GM06990 (cell line): ENCODE data around the gene CHST9.

Source experiments
- DNase-seq: peaks from one replicate; pipeline ENCODE4 v3.0.0-alpha.2; 2011; ENCODE audit not compliant: insufficient read length; ENCODE audit errors: extremely low read depth
- H3K27me3 ChIP-seq: replicated peaks from 2 replicates; pipeline ENCODE4 v1.6.0; 2011; ENCODE audit warnings: low read length; ENCODE audit not compliant: control insufficient read depth, insufficient read depth
- H3K36me3 ChIP-seq: 2 replicates; pipeline ENCODE4 v1.5.1; 2011; ENCODE audit warnings: low read length; ENCODE audit not compliant: control insufficient read depth, insufficient read depth
- H3K4me3 ChIP-seq: replicated peaks from 2 replicates; pipeline ENCODE4 v1.5.1; 2011; ENCODE audit warnings: low read depth, mild to moderate bottlenecking, control low read depth, low read length
- CTCF ChIP-seq: IDR thresholded peaks from 2 replicates; pipeline ENCODE4 v1.5.1; 2011; ENCODE audit warnings: low read length, control low read depth, mild to moderate bottlenecking, inconsistent platforms; ENCODE audit not compliant: insufficient read depth, poor library complexity, severe bottlenecking

CHST9 gene

GRCh38 chr18:27064673-27065072, 120.4 kb downstream of the CHST9 start:
- no peaks in the 10 kb centered on the region for H3K27me3 ChIP-seq
- TF ChIP-seq CTCF = no peak
- no peak overlapping the region for H3K4me3 ChIP-seq
- DNase-seq = no peak
- H3K36me3 ChIP-seq = no peaks in the 10 kb centered on the region

- H3K4me3 ChIP-seq = no peak overlapping the region
- DNase-seq = no peak
- TF ChIP-seq CTCF = no peak
- H3K36me3 ChIP-seq = no peaks in the 10 kb centered on the region
- no peaks in the 10 kb centered on the region for H3K27me3 ChIP-seq
Observed at GRCh38 chr18:27062802-27063201, 122.3 kb downstream of the CHST9 start.

GRCh38 chr18:27061488-27062095, 123.5 kb downstream of the CHST9 start:
- Histone ChIP-seq H3K27me3 (no peaks in the 10 kb centered on the region), H3K36me3 (no peaks in the 10 kb centered on the region), H3K4me3 (no peak overlapping the region)
- no peak for DNase-seq
- no peak for TF ChIP-seq CTCF

GRCh38 chr18:27057519-27058234, 127.4 kb downstream of the CHST9 start:
- TF ChIP-seq CTCF = no peak
- no peak for DNase-seq
- no peaks in the 10 kb centered on the region for H3K36me3 ChIP-seq
- no peaks in the 10 kb centered on the region for H3K27me3 ChIP-seq
- H3K4me3 ChIP-seq = no peak overlapping the region

GRCh38 chr18:27054926-27055325, 130.2 kb downstream of the CHST9 start:
- no peaks in the 10 kb centered on the region for H3K36me3 ChIP-seq
- H3K4me3 ChIP-seq = no peak overlapping the region
- no peak for DNase-seq
- TF ChIP-seq CTCF = no peak
- no peaks in the 10 kb centered on the region for H3K27me3 ChIP-seq
